Hematopoietic multipotent progenitor cell treated with erythropoietin and hydrocortisone succinate and interleukin-3 and kit ligand, for 15 days (in vitro differentiated cells): ENCODE results near the gene HCN1.

Experiments
- DNase-seq: peaks from one replicate; pipeline ENCODE4 v3.0.0-alpha.2; 2015; ENCODE audit warnings: low spot score

The HCN1 gene

DNA sequence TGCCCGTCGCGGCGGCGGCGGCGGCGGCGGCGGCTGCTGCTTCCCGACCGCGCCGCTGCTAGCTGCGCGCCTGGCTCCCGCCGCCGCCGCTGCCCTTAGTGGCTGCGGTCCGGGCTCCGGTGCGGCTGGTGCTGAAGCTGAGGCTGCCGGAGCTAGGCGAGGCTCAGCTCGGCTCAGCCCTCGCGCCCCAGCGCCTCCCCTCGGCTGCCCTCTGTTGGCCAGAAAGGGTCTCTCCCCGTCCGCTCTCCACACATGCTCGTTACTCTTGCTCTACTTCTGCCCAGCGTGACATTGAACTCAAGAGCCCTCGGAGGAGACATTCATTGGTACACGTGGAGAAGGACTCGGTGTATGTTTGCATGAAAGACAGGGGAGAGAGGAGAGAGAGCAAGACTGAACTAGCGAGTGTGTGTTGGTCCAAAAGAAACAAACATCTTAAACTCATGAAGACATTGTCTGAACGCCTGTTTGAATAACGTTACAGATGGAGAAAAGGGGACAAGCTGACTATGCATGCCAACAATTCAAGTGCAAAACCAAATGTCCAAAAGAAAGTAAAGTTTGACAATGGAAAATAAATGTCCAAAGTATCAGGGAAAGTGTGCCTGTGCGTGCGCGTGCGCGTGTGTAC is at the start of gene HCN1:
Gene HCN1, minus strand, starts transcription at position 175 of the 631 bp plus-strand sequence.
- no peak for DNase-seq

DNA sequence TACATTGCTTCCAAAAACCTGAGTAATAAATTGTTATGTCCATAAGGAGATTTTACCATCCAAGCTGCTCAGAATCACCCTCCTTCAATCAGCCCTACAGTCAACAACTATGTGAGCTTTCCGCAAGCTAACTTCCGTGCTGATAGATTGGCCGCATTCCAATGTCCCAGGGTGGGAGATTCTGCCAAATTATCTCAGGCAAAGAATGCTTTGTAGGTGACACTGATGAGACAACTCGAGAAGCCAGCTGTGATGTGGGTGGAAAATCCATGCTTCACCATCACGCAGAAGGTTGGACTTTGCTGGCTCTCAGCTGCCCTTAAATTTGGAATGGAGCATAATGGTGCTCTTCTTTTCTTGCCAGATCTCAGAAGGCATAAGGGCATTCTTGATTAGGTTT is 44.9 kb upstream of the HCN1 start:
- no peak for DNase-seq

DNA sequence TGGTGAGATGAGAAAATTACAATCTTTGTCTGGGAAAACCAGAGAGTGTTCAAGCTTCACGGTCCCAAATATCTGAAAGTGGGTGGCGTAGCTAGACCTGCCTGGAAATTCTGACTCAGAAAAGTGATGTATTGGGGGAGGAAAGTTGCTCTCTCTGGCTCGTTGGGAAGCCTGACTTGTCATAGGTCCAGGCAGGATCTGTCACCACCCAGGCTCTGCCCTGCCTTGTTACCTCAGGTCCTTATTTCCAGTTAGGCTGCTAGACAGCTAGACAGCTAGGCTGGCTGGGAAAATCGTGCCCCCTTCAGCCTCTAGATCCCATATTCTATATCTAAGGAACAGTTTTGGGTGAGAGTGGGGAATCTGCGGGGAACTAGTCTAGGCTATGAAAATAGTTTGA is 41.0 kb upstream of the HCN1 start:
- no peak for DNase-seq

DNA sequence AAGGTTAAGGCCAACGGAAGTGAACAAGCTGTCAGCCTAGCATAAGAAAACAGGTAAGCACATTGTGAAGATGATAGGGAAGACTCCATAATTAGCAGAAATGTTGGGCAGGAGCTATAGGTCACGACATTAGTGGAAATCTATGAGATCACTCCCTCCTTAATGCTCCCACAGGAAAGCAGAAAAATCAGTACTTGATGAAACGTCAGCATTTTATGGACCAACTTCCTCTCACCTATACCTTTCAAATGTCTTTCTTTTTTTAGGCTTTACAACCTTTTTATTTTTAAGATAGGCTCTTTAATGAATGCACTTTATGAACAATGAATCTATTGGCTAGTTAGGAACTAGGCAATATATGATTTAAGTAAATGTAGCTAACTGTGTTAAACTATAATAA is 29.4 kb upstream of the HCN1 start:
- no peak for DNase-seq

DNA sequence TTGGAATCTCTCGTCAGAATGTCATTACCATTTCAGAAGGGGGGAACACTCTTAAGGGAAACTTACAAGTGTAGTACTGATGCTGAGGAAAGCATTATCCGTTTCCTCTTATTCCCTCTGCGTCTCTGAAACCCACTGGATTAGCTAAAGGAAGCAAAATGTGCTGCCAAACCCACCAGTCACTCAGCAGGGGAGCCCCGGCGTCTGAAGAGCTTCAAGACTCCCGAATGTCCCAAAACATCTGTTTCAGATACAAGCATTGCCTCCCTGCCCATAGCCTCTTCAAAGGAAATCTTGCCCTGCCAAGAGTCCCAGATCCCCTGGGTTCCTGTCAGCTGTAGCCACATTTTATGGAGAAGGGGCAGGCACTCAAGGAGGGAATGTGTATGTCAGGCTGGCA is 1.0 kb upstream of the HCN1 start:
- no peak for DNase-seq

DNA sequence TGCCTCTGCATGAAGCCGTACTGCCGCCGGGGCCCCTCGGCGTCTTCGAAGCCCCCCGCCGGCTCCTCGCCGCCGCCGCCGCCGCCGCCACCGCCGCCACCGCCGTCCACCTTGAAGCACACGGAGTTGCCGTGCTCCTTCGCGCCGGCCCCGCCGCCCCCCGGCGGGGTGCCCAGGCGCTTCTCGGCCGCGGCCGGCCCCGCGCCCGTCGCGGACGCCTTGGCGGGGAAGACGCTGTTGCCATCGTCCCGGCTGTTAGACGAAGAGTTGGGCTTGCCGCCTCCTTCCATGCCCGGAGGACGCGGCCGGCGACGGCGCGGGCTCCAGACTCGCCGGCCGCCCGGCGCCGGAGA is 400 bp downstream of the HCN1 start:
- DNase-seq: no peak

DNA sequence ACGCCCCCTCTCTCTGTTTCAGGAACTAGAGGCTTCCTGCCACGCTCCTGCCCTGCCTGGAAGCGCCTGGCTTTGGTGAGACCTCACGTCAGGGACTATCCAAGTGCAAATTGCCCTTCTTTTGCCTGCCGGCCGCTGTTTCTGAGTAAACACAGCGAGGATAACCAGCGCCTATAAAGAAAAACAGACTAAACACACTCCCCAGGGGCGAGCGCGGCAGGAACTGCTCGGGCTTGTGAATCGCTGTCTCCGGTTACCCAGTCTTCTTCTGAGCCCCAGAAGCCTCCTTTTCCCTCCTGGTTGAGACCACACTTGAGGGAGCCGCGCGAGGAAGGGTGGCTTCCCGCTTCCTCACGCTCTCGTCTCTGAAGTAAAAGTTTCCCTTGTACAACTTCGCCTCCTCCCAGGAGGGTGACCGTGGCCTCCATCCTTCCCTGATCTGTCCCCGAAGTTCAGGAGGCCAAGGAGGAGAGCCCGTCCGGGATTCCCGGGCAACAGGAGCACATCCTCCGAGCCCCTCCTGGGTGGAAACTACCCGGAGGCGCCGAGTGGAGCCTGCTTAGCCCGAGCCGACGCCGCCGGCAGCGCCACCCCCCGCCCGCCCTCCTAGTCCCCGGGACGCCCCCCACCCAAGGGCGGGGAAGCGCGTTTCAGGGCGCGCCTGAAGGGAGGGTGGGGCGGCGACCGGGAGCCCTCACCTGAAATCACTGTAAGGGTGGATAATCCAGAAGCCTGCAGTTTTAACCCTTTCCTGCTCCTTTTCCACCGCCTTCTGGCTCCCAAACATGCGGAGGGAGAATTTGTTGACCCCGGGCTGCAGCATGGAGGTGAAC is 993 bp downstream of the HCN1 start:
- no peak for DNase-seq

DNA sequence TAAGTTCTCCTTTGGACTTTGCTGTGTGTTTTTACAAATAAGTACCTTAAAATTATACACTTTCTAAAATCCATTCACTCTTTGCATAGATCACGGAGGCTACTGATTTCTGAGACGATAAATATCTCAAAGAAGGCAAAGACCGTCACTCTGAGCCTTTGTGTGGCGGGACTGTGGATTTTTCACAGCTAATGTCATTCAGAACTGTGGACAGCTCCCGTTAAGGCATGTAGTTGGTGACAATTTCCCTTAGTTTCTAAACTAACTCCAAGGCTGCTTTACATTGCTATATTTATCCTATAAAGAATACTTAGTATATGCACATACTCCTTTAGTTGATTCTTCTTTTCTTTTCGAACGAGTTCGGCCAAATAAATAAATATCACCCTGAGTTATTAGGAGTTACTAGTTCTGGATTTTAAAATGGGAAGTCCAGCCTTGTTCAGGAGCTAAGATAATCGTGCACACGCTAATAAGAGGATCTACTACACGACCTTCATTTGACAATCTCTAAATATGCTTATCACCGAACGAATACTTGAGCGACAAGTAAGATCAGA is 1.8 kb downstream of the HCN1 start:
- DNase-seq: no peak

DNA sequence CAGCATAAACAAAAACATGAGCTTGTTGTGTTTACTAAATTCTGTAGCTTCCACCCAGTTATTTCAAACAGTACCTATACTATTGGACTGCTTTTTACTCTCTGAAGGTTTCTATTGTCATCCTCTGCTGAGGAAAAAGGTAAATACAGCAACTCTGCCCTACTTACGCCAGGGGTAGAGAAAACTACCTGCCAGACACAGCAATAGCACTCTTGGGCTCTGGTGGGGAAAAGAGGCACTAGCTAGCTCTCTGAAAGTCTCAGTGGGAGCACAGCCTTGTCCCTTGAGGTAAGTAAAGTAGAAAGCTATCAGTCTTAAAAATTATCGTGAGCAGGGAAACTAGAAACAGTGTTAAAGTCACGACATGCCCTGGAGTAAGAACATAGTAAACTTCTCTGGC is 3.7 kb downstream of the HCN1 start:
- no peak for DNase-seq

DNA sequence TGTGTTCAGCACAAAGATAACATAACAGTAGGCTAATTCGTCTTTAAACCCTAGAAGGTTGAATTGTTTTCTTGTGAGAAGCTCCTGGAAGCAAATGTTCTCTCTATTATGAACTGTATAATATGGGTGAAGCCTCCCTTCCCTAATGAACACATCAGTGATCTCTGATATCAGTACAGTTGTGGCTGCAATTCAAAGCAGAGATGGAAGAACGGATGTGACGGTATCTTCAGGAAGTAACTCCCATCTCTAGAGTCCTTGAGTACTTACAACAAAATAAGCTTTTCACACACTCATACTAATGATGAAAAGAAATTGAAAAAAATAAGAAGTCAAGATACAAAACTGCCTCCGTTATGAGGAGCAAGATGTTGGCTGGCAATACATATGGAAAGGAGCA is 4.5 kb downstream of the HCN1 start:
- DNase-seq: no peak

DNA sequence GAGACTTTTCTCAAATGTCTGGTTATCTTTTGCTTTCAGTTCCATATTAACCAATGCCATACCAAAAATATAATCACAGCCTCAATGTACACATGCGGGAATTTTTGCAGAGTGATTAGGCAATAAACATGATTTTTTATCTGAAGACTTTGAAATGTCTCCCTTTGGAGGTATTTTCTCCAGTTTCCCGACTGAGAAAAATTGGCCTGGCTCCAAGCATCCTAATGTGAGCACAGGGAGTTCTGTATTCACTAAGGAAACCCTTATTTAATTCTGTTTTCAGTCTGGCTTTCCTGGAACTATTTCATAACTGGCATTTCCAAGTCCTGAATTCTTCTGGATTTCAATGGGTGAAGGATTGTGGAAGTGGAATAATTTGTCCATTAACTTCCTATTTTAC is 8.5 kb downstream of the HCN1 start:
- DNase-seq: no peak

DNA sequence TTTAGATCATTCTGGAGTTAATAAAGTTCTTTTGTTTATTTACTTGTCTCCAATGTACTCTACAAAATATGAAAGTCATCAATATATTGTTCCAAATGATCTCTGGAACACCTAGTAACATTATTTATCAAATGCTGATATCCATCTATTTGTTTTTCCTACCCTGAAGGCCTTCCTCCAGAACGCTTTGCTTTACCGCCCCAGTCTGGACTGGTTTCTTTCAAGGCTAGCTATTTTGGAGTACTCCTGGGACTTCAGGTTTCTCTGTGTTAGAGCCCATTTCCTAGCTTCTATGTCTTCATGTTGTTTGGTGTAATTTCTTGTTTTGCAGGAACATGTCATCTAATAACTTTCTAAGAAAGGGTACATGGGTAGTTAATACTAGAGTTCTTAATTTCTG is 9.6 kb downstream of the HCN1 start:
- no peak for DNase-seq

DNA sequence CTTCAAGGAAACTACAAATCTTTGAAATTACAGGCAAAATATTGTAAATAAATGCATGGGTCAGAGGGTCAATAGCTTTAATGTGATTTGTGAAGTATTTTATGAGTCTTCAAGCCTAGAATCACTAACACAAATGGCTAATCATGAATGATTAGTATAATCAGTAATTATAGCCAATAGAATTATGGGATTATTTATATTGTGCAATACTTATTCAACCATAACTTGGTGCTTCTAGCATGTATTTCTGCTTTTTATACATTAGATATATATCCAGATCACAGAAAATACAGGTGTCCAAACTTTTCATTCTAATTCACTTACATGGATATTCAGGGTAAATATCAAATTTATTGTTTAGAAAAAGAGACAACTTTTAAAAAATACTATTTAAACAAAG is 12.1 kb downstream of the HCN1 start:
- DNase-seq: no peak

DNA sequence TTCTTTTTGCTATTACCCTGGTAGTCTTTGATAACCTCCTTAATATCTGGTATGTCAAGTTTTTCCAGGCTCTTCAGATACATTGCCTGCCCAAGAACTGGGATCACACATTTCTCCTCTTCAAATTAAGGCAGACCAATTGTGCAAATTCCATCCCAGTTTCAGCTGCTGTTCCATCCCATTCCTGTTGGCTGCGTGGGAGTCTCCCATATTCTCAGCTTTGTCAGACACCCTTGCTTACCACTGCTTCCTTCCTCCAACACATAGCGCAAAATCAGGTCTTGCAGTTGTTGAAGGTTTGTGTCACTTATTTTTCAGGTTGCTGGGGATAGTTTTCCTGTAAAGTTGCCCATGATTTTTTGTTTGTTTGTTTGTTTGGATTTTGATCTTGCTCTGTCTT is 15.2 kb downstream of the HCN1 start:
- no peak for DNase-seq

DNA sequence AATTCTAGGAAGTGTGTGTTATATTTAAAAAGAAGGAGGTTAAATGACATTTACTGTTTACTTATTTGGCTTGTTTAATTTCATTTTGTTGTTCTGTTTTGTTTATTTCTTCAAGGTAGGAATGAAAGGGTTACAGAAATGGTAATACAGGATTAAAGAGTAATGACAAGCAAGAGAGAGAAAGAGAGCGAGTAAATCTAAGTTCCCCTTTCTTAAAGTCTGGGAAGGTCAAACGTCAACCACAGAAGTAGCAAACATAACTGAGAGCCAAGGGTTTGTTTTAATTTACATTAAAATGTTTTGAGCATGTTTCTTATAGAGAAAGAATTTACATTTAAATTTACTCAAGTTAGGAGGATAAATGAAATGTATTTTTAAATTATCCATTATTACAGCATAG is 18.7 kb downstream of the HCN1 start:
- no peak for DNase-seq

DNA sequence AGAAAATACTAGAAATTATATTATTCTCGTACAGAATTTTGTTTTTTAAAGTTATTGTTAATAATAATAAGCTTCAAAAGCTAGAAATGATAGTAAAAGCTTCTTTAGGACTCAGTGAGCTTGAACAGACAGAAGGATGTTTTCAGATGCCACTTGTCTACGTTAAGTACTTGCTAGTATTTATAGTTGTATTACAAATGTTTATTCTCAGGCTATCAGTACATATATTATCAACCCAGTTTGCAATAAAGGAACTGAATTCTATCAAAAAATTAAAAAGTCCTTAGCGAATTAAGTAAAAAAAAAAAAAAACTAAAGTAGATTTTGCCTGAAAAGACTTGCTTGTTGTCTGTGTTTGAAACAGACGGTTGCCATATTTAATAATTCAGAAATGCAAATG is 23.9 kb downstream of the HCN1 start:
- DNase-seq: no peak

DNA sequence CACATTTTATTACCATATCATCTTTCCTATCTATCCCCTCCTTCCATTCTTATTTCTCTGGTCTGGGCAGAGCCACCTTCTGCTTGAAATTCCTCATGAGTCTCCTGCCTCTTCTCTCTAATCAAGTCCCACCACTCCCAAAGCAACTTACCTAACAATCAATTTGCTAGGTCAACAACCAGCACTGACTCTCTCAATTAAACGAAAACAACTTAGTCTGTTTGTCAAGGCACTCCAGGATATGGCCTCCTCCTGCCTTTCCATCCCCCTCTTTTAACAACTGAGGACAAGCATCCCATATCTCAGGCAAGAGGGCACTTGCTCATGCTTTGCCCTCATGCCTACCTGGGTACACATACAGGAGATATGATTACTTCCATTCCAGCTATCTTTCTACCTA is 47.4 kb downstream of the HCN1 start:
- no peak for DNase-seq

DNA sequence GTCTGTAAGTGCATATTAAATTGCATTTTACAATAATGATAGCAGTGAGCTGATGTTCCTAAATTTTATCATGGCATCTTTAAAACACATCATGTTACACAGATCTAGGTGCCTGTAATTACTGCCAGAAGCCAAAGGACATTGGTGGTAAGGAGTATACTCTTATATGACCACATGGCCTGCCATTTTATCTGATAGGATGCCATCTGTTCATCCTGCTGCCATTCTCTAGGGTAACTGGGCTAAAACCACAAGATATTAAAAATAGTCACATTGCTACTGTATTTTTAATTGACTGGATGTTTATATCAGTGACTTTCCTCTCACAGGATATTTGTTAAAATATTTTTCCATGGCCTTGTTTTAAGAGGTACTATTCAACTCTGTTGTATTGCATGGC is 53.1 kb downstream of the HCN1 start:
- no peak for DNase-seq

DNA sequence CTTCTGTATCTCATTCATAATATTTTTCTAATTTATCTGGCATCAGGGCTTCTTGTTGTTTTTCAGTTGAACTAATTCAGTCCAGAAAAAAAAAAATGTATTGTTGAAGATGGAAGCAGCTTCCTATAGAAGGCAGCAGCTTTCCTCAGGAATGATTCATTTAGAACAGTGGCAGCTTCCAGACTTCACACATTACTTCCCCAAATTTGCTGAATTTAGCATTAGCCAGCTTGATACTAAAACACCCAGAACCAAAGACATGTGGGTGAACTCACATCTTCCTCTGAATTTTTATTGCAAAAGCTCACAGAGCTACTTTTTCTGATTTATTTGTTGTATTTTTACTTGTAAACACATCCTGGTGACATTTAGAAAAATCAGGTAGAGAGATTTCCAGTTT is 53.8 kb downstream of the HCN1 start:
- DNase-seq: no peak

DNA sequence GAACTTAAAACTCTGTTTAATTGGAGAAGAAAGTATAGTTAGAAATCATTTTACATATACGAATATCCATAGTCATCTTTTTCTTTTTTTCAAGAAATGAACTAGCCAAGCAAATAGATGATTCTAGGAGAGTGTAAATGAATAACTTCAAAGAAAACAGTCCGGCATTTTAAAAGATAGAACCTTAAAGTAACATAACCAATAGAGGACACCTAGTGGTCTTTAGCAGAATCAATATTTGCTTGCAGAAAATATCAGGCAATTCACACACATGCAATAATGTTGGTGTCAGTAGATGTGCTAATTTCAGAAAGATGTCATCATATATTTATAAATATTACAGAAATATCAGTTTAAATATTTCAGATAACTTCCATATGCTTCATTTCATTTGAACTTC is 57.1 kb downstream of the HCN1 start:
- no peak for DNase-seq

DNA sequence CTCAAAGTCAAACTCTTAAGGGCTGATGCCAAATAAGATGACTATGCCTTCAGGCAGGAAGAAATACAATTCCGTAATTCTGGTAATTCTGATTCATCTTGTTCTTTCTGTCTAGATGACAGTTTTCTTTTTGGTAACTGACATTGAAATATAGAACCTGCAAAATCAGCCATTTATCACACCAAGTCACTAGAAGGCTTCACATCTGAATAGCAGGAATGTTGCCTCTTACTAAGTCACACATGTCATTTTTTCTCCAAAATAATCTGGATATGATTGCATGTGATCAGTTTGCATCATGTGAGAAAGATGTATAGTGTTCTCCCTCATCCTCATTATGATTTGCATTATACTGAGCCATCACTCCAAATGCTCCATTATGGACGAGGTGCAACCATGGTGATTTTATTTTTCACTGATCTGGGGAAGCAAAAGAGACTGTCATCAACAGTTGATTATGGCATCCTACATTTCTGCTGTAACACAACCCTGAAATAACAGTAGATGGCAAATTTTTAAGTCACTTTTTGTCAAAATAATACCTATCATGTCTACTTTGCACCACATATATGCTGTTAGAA is 69.0 kb downstream of the HCN1 start:
- DNase-seq: no peak

DNA sequence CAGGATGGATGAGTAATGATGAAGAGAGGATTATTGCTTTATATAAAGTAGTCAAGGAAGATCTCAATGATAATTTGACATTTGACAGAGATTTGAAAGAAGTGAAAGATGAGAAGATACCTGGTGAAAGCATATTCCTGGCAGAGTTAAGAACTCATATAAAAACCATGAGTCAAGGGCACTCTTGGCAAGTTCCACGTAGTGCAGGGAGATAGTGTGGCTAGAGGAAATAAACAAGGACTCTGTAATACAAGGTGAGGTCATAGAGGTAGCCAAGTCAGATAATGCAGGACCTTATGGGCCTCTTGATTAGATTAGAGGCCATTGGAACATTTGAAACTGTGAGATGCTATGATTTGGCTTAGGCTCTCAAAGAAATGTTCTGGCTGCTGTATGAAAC is 72.3 kb downstream of the HCN1 start:
- no peak for DNase-seq

DNA sequence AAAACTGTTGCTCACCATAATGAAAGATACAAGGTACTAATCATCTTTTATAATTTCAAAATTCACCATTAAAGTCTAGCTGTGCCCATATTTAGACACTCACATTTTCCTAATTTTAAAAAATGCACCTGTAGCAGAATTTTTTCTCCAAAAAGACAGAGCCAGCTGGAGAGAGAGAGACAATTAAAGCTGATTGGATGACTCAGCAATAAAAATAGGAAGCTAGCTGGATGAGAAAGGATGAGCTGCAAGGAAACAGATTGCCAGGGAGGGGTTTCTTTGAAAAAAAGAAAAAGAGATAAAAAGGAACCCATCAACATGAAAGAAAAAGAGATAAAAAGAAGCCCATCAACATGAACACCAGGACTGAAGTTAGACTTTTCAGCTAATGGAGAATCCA is 73.8 kb downstream of the HCN1 start:
- DNase-seq: no peak
